Measurements from ENCODE around the gene ALDH5A1.

DNA sequence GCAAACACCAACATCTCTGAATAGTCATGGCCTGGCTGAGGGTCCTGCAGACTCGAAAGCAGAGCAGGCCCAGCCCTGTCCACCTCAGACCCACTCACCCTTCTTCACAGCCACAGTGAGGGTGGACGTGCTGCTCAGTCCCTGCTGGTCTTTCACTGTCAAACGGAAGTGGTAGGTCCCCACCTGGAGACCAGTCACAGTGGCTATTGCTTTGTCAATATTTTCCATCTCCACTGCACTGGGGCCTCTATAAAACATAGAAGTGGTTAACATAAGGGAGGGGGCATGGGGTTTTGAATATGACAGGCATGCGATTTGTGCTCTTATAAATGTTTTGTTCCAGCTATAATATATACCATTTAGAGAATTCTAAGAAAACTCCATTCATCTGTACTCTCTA lies 73.9 kb downstream of the ALDH5A1 start:
- TF ChIP-seq JUN (CRISPR knock-in tag; IDR thresholded peaks at IDR 0.05), result no peak
- TF ChIP-seq, protein P1, sequence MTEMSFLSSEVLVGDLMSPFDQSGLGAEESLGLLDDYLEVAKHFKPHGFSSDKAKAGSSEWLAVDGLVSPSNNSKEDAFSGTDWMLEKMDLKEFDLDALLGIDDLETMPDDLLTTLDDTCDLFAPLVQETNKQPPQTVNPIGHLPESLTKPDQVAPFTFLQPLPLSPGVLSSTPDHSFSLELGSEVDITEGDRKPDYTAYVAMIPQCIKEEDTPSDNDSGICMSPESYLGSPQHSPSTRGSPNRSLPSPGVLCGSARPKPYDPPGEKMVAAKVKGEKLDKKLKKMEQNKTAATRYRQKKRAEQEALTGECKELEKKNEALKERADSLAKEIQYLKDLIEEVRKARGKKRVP (CRISPR knock-in tag; IDR thresholded peaks at IDR 0.05), result no peak
- TF ChIP-seq ZNF232 (CRISPR knock-in tag; IDR thresholded peaks at IDR 0.05; ENCODE audit: borderline replicate concordance), result no peak
- no peak for TF ChIP-seq POLR2A (IDR thresholded peaks at IDR 0.05; ENCODE audit: insufficient read depth in 1 of 2, low read depth in 2 of 2, low read length in 2 of 2)

All from HepG2 (cell line).